HL-60/S4 treated with retinoic acid at 250 ng/mL for 4 days and 3 days (cell line): Measurements from ENCODE around the gene SUPT6H.
"Not testable (repeated sequence)": the region's sequence is repeated elsewhere in the genome, so short reads cannot be mapped to it uniquely, and the experiment has no call there.

Experiments
- in situ Hi-C: fragments of 300-500 bp; cut with MboI; formaldehyde crosslinking; loops from 2 replicates; pipeline ENCODE4 v1.7.0; 2022; ENCODE audit warnings: low sequenced_read_pairs

SUPT6H gene

GRCh38 chr17:28646039-28646754 is 15.8 kb upstream of the SUPT6H start:
- in situ Hi-C loops = no loop called here

- in situ Hi-C loops = no loop called here
Measured at GRCh38 chr17:28648698-28649097, 13.3 kb upstream of the SUPT6H start.

GRCh38 chr17:28655160-28655559 is 6.8 kb upstream of the SUPT6H start:
- in situ Hi-C loops = no loop called here

- in situ Hi-C loops = no loop called here
Measured at GRCh38 chr17:28657756-28658155, 4.2 kb upstream of the SUPT6H start.

GRCh38 chr17:28658342-28658741 is 3.7 kb upstream of the SUPT6H start:
- in situ Hi-C loops = not testable (repeated sequence)

- in situ Hi-C loops = not testable (repeated sequence)
Measured at GRCh38 chr17:28658766-28659496, 3.1 kb upstream of the SUPT6H start.

- in situ Hi-C loops = not testable (repeated sequence)
Measured at GRCh38 chr17:28659497-28659881, 2.5 kb upstream of the SUPT6H start.

- in situ Hi-C loops = no loop called here
Measured at GRCh38 chr17:28662527-28662829, 473 bp downstream of the SUPT6H start.

GRCh38 chr17:28663723-28664122 is 1.7 kb downstream of the SUPT6H start:
- in situ Hi-C loops = no loop called here

GRCh38 chr17:28665994-28666393 is 4.0 kb downstream of the SUPT6H start:
- in situ Hi-C loops = no loop called here

- in situ Hi-C loops = no loop called here
Measured at GRCh38 chr17:28667870-28668269, 5.9 kb downstream of the SUPT6H start.

GRCh38 chr17:28669918-28670317 is 7.9 kb downstream of the SUPT6H start:
- in situ Hi-C loops = no loop called here

- in situ Hi-C loops = no loop called here
Measured at GRCh38 chr17:28675490-28675889, 13.5 kb downstream of the SUPT6H start.

GRCh38 chr17:28675980-28676379 is 14.0 kb downstream of the SUPT6H start:
- in situ Hi-C loops = no loop called here

GRCh38 chr17:28682655-28683054 is 20.6 kb downstream of the SUPT6H start:
- in situ Hi-C loops = no loop called here

GRCh38 chr17:28684963-28685362 is 23.0 kb downstream of the SUPT6H start:
- in situ Hi-C loops = no loop called here

GRCh38 chr17:28685366-28685765 is 23.4 kb downstream of the SUPT6H start:
- in situ Hi-C loops = no loop called here

- in situ Hi-C loops = no loop called here
Measured at GRCh38 chr17:28686296-28686695, 24.3 kb downstream of the SUPT6H start.

- in situ Hi-C loops = no loop called here
Measured at GRCh38 chr17:28688481-28688880, 26.5 kb downstream of the SUPT6H start.

GRCh38 chr17:28689011-28689410 is 27.0 kb downstream of the SUPT6H start:
- in situ Hi-C loops = no loop called here

GRCh38 chr17:28693869-28694268 is 31.9 kb downstream of the SUPT6H start:
- in situ Hi-C loops = no loop called here

GRCh38 chr17:28698253-28698941 is 36.4 kb downstream of the SUPT6H start:
- in situ Hi-C loops = no loop called here
